Measurements from ENCODE around the gene CHMP4A.

The CHMP4A gene

GRCh38 chr14:24177041-24177825 is 36.1 kb downstream of the CHMP4A start:
- DNase-seq, result no peak

DNA sequence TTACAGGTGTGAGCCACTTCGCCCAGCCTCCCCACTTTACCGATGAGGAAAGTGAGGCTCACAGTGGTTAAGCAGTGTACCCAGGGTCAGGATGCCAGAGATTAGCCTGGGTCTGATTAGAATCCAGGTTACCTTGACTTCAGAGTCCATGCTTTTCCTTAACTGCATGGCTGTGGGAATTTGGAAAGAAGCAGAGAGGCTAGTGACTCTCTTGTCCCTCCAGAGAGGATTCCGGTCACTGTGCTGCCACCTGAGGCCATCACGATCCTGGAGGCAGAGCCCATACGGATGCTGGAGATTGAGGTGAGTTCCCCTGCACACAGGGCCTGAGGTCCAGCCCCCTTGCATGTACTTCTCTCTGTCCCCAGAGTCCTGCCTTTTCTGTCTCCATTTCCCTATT is 36.7 kb downstream of the CHMP4A start:
- no peak for DNase-seq

GRCh38 chr14:24172871-24173281 is 40.4 kb downstream of the CHMP4A start:
- DNase-seq, result no peak

DNA sequence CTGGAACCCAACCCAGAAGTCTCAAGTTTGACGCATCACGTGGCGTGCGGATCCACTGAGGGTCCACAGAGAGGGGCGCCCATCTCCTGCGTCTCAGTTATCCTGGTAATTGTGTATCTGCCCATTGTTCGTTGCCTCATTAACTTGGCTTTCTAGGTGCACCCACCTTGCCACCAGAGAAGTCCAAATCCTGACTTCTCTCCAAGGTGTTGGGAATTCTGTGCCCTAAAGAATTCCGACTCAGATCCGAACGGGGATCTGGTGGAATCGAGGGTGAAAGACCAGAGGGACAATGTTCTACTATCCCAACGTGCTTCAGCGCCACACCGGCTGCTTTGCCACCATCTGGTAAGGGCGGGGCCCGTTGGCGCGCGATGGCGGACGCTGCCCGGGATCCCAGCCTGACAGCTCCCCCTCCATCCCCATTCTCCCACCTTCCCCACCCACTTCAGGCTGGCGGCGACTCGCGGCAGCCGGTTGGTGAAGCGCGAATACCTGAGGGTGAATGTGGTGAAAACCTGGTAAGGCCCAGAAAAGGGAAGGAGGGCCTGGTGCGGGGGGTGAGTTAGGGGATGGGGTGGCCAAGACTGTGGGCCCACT is 40.9 kb downstream of the CHMP4A start:
- DNase-seq, result no peak

- peak; percentile 65 for DNase-seq
Observed at GRCh38 chr14:24171422-24172260, 41.6 kb downstream of the CHMP4A start, which contains the start of gene REC8. REC8 (plus strand) TSS chr14:24172080; CDS start chr14:24172553, 473 bp downstream.

DNA sequence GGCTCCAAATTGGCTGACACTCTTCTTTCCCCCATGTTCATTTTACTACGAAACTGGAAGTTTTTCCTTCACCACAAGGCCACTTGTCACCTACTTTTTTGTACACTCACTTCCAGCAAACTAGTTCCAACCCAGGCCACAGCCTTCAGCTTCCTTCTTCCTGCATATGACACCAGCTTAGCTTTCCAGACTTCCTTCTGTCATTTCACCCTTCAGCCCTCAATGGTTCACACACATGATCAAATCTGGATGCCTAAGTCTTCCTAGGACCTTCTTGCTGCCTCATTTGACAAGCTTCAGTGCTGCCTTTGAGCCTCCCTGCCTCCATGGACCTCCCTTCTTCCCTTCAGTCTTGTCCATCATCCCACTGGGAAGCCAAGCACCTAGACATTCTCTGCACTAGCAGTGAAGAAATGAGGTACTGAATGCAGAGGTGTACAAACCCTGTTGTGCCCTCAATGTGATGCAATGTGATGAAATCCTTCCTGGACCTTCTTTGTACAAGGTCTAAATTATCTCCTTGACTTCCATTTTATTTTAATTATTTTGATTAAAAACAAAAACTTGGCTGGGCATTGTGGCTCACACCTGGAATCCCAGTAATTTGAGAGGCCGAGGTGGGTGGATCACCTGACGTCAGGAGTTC is 45.7 kb downstream of the CHMP4A start:
- no peak for DNase-seq

GRCh38 chr14:24165785-24166184 is 47.5 kb downstream of the CHMP4A start:
- no peak for DNase-seq

GRCh38 chr14:24164518-24164991 is 48.7 kb downstream of the CHMP4A start:
- no peak for DNase-seq

- DNase-seq, result no peak
Observed at GRCh38 chr14:24162093-24162492, 51.2 kb downstream of the CHMP4A start.

DNA sequence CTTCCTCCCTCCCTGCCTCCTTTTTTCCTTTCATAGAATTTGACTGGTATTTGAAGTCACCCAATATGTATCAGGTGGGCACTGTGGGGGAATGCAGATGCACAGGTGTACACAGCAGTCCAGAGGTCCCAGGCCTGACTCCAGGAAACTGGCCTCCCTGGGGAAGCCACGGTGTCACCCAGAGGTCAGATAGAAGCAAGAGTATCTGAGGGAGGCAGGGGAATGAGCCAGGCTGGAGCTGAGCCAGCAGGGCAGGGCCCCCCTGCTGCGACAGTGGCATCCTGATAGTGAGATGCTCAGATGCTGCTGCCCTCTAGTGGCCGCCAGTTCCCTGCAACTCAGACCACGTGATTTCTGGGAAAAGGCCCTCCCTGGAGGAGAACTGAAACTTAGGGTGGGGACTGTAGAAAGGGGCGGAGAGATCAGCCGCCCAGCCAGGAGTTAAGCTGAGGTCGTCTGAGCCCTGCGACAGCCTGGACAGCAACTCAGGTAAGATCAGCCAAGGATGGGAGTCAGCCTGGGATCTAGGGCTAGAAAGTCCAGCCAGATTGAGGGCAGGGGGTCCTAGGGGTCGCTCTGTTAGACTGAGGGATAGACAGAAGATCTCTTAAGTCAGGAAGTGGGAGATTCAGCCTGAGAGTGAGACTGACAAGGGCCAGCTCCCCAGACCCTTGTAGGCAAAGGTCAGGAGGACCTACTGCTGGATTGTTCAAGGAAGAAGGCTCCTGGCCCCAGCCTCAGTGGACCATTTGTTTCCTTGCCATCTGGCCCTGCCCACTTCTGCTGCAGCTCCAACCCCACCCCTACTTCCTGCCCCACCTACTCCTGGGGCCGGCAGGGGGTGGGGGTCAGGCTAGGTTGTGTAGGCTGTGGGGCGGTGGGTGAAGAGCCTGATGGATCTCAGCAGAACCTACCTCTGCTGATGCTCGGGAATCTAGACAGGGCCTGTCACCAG is 52.2 kb downstream of the CHMP4A start, which contains the start of gene IRF9:
Gene IRF9, plus strand, starts transcription at position 416 of the 955 bp plus-strand sequence. CDS start 880 bp downstream, outside the sequence.
- DNase-seq, result peak; percentile 98

- no peak for DNase-seq
Observed at GRCh38 chr14:24160499-24160849, 52.8 kb downstream of the CHMP4A start.

DNA sequence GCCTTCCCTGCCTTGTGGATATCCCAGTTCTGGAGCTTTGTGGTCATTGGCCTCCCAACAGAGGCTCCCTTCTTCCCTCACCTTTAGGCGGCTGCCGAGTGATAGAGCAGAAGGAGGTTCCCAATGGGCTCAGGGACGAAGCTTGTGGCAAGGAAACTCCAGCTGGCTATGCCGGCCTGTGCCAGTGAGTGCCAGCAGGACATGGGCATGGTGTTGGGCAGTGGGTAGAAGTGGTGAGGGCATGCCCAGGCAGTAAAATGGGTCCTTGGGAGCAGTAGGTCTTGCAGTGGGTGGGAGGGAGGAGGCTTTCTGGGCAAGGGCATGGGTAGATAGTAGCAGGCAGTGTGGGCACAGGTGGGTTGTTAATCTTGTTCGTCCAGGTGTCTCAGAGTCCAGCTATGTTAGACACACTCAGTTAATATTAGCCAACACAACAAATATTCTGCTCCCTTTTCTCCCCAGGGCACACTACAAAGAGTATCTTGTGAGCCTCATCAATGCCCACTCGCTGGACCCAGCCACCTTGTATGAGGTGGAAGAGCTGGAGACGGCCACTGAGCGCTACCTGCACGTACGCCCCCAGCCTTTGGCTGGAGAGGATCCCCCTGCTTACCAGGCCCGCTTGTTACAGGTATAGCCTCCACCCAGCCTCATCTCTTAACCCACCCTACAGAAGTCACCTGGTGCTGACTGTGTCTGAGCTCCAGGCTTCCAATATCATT is 53.4 kb downstream of the CHMP4A start:
- DNase-seq, result no peak

Measured in CD4-positive, alpha-beta T cell treated with Interleukin-12 subunit alpha and Interleukin-12 subunit beta, for 1 hour (primary cell).